ENCODE data around the gene ENTPD3. TPM values are rescaled to one million over a fixed set of nuclear protein-coding genes. Genes with fewer than 3 reads are reported as not detected.

ENTPD3 gene, protein sequence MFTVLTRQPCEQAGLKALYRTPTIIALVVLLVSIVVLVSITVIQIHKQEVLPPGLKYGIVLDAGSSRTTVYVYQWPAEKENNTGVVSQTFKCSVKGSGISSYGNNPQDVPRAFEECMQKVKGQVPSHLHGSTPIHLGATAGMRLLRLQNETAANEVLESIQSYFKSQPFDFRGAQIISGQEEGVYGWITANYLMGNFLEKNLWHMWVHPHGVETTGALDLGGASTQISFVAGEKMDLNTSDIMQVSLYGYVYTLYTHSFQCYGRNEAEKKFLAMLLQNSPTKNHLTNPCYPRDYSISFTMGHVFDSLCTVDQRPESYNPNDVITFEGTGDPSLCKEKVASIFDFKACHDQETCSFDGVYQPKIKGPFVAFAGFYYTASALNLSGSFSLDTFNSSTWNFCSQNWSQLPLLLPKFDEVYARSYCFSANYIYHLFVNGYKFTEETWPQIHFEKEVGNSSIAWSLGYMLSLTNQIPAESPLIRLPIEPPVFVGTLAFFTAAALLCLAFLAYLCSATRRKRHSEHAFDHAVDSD
- 1 to 10 TPM; 2.1 to 5.7 (median 2.7) TPM for polyA plus RNA-seq (ENCODE audit: insufficient read length in 4 of 4)

DNA sequence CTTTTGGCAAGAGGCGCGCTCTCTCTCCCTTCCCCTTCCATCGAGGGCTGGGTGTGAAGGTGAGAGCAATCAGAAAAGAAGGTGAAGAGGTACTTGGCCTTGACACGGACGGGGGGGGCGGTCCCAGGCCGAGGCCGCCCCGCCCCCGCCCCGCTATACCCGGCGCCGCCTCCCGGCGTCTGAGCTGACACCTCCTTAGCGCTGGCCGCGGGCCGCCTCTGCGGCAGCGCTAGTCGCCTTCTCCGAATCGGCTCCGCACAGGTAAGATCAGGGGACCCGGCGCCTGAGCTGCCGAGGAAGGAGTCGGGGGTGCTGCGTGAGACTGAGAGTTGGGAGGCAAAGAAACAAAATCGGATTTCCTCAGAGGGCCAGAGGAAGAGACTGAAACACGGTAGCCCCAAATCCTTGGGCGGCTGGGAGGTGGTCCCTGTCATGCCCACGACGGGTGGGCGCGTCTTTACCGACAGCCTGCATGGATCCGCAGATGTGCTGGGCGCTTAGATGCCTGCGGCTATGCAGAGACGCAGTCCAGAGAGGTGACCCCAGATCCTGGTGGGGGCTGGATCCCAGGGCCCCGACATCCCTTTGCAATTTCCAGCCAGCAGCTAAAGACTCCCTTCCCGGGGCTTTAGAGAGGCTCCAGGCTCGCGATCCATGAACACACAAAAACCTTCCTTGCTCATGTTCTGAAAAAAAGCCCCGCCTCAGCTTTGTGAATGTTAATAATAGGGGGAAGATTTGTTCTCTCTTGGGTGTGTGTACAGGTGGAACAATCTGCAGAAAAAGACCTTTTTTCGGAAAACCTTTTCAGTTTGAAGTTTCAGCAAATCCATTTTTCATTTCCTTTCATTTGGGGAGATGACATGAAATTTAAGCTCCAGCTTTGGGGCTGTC lies at the start of gene ENTPD3:
ENTPD3 (plus strand) TSS at position 184 of the 894 bp plus-strand sequence. CDS start 874 bp downstream, outside the sequence.
- DNase-seq (ENCODE audit: low read depth in 4 of 4, low spot score in 3 of 4): no peak

DNA sequence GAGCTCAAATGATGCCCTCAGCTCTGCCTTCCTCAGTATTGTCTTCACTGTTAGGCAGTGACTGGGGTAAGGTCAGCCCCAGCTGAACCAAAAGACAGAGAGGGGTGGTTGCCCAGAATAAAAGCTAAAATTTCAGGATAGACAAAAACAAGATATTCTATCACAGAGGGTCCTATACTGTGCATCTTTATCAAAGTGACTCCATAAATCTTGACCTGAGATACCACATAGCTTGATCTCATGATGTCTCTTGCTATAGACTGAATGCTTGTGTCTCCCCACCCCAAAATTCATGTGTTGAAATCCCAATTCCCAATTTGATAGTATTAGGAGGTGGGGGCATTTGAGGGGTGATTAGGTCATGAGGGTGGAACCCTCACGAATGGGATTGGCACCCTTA lies 47.1 kb upstream of the ENTPD3 start:
- no peak for DNase-seq (ENCODE audit: low read depth in 4 of 4, low spot score in 3 of 4)

DNA sequence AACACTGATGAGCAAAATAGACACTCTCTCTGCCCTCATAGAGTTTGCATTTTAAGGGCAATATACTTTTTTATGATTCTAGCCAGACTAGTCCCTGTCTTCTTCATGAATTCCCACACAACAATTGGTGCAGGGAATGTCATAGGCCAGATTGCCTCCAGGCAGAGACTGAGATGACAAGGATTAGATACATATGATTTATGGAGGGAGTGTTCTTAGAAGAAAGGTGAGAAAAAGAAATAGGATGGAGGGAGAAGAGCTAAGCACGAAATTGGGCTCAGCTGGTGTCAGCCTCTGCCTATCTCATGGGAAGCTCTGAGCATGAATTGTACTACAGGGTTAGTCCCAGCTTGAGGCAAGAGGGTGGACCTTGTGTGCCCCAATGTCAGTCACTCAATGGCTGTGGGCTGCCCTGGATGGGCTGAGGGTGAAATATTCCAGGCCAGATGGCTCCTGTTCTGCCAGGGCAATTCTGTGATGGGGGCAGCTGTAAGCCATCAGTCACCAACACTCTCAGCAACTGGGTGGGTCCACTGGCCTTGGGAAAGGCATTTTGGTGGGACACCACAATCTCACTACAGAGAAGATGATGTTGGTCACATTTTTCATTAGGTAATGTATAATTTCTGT lies 46.3 kb upstream of the ENTPD3 start:
- DNase-seq (ENCODE audit: low read depth in 4 of 4, low spot score in 3 of 4): no peak

DNA sequence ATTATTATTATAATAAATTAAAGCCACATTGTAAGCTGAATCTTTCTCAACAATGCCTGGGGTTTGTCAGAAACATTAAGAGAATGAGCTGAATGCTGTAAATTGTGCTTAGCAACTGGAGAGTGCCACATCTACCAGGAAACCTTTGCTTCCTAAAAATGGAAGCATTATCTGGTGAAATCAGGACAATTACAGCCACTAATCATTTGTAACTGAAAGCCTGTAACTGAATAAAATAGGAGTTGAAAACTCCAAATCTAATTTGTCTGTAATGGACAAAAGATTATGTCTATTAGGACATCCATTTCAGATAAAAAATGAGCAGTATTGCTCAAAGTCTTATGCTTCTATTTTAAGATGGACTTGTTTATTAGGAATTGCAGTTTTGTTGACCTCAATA lies 45.3 kb upstream of the ENTPD3 start:
- DNase-seq (ENCODE audit: low read depth in 4 of 4, low spot score in 3 of 4): no peak

DNA sequence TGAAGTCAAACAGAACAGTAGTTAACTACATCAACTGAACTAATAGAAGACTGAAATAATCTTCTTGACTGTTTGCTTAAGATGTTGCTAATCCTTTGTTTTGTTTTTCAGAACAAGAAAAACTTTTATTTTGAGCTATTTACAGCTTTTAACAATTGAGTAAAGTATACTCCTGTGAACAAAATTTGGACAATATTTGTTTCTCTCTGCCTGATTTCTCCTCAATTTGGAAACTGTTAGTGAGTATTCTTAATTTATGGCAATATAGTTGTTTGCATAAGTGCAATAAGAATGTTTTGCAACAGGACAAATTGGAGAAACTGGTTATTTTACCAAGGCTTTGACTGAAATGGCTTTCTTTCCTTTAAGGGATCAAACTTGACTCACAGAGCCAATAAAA lies 36.5 kb upstream of the ENTPD3 start:
- no peak for DNase-seq (ENCODE audit: low read depth in 4 of 4, low spot score in 3 of 4)

DNA sequence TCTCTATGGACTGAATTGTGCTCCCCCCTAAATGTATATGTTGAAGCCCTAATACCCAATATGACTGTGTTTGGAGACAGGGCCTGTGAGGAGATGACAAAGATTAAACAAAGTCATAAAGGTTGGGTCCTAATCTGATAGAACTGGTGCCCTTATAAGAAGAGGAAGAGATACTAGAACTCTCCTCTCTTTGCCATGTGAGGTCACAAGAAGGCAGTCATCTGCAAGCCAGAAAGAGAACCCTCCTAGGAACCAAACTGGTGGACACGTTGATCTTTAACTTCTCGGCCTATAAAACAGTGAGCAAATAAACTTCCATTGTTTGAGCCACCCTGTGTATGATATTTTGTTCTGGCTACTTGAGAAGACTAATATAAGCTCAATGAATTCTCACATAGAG lies 31.6 kb upstream of the ENTPD3 start:
- no peak for DNase-seq (ENCODE audit: low read depth in 4 of 4, low spot score in 3 of 4)

DNA sequence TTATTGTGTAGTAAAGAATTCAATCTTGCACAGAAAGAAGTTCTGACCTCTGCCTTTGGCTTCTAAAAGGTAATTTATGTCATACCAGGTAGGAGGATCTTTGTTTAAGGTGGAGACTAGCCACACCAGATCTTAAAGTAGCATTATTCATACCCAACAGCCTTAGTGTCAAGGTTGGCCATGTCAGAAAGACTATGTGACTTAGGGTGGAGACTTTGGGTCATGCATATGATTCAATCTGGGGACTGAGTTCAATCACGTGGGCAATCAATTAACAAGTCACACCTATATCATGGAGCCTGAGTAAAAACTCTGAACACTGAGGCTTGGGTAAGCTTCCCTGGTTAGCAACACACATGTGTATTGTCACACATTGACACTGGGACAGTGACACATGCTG lies 28.5 kb upstream of the ENTPD3 start:
- DNase-seq (ENCODE audit: low read depth in 4 of 4, low spot score in 3 of 4): no peak

DNA sequence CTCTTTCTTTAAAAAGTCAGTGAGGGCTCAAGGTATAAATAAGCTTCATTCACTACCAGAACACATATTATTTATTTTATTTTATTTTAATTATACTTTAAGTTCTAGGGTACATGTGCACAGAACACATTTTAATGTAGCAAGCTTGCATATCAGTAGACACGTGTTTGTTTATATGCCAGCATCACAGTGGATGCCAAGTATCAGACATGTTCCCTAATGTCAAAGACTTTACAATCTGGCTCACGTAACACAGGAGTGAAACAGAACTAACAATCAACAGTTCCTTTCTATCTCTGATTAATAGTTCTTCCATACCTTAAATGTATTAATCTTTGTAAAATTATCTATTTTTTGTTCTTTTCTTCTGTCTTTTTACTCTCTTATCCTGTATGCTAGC lies 23.3 kb upstream of the ENTPD3 start:
- DNase-seq (ENCODE audit: low read depth in 4 of 4, low spot score in 3 of 4): no peak

DNA sequence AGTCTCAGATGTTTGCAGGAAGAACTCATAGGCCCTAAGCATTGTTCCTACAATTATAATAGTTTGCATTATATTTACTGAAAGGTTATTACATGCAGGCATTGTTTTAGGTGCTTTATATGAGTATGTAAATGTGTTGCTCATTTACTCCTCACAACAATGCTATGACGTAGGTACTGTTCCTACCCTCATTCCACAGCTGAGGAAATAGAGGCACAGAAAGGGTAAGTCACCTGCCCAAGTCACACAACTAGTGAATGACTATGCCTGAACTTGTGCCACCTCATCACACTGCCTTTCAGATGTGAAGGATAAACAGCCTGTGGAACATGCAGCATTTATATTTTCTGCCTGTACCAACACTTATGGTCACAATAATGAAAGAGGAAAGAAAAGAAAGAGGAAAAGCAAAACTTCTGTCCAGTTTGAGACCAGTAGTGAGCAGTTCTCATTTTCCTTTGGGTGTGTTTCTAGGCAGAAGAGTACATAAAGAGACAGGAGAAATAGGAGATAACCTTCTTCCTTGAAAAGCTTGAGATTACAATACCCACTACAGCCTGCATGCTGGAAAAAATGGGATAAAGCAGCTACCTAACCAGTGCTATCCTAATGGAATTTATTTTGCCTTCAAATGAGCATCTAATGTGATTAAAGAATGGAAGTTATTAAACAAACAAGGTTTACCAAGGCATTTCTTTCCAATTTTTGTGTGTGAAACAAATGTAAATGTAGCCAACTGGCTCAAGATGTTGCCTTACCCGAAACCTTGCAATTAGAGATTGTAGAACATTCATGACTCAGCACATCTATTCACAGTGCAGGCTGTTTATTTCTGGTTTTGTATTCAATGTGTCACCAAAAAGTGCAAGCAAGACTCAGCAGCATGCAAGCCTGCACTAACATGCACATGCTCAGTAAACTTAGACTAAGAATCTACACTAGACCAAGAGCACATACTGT lies 20.5 kb upstream of the ENTPD3 start:
- no peak for DNase-seq (ENCODE audit: low read depth in 4 of 4, low spot score in 3 of 4)

DNA sequence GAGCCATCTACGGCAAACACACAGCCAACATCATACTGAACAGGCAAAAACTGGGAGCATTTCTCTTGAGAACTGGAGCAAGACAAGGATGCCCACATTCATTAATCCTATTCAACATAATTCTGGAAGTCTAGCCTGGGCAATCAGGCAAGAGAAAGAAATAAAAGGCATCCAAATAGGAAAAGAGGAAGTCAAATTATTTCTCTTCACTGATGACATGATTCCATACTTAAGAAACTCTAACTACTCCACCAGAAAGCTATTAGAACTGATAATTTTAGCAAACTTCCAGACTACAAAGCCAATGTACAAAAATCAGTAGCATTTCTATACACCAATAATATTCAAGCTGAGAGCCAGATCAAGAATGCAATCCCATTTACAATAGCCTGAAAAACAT lies 17.3 kb upstream of the ENTPD3 start:
- DNase-seq (ENCODE audit: low read depth in 4 of 4, low spot score in 3 of 4): no peak

DNA sequence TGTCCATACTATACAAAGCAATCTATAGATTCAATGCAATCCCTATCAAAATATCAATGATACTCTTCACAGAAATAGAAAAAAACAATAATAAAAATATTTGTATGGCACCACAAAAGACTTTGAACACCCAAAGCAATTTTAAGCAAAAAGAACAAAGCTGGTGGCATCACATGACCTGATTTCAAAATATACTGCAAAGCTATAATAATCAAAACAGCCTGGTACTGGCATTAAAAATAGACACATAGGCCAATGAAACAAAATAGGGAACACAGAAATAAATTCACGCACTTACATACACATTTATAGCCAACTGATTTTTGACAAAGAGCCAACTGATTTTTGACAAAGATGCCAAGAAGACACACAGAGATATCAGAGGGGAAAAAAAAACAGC lies 9.2 kb upstream of the ENTPD3 start:
- DNase-seq (ENCODE audit: low read depth in 4 of 4, low spot score in 3 of 4): no peak

DNA sequence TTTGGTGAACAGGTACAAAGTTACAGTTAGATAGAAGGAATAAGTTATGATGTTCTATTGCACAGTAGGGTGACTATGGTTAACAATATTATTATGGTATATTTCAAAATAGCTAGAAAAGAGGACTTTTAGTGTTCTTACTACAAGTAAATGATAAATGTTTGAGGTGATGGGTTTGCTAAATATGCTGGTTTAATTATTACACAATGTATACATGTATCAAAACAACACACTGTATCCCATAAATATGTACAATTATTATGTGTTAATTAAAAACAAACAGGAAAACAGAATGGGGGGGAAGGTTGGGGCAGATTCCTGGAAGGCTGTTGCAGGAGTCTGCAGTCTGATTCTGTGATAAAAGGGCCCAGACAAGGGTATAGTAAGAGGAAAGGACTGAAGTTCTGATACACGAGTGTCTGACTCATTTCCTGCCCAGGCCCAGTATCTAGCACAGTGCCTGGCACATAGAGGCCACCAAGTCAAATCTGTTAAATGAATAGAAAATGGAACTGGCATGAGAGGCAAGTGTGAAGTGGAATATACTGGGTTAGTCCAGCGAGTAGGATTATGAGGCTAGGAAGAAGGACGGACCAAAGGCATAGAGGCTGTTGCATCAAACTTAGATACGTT lies 7.2 kb upstream of the ENTPD3 start:
- DNase-seq (ENCODE audit: low read depth in 4 of 4, low spot score in 3 of 4): no peak

DNA sequence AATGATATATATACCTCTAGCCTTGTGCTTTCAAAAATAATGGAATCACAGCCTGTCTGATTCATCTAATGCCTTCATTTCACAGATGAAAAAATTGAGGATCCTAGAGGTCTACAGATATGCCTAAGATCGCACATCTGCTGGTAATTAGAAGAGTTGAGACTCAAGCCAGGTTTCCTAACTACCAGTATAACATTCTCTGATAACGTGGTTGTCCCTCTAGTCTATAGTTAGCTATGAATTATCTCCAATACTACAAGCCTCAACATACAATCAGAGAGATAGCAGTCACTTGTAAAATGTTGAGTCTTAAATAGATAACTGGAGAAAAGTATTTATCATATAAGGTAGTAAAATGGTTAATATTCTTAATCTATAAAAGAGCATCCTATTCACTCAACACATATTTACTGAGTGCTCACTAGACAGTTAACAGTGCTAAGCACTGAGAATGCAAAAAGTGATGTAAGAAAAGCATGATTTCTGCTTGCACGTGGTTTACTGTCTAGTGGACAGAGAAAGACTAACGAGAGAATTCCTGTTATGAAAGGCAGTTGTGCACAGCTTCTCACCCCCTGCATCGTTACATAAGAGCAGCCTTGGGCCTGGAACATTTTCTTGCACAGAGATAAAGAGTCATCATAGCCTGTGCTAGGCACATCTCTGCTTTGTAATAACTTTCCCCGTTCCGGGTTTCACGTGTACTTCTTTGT lies 4.9 kb upstream of the ENTPD3 start:
- no peak for DNase-seq (ENCODE audit: low read depth in 4 of 4, low spot score in 3 of 4)

DNA sequence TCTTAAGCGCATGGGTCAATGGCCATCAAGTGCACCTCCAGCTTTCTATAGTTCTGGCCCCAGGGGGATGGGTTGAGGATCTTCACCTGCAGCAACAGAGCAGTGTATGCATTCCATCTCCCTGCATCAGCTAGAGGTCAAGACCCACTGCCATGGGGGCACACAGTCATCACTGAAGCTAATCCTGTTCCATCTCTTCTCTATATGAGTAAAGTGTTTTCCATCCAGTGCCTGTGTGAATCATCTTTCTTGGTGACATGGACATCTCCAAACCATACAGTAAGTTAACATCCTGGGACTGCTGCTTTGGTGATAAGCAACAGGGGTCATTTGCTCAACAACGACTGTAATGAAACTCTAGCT lies 4.4 kb upstream of the ENTPD3 start:
- no peak for DNase-seq (ENCODE audit: low read depth in 4 of 4, low spot score in 3 of 4)

DNA sequence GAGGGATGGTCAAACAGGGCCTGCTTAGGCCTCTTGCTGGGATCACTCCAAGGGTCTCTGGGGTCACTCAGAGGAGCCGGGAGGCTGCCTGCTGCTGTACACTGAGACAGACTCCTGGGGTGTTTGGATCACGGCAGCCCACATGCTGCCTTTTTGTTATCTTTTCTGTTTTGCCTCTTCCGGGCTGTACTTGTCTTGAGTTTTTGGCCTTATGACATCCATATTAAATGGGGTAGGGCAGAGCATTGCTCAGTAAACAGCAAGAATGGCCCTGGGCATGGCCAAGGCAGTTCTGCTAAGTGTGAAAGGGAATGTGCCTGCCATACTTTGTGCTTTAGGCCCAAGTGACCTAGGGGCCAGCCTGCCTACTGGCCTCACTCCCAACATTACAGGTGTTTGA lies 771 bp upstream of the ENTPD3 start:
- no peak for DNase-seq (ENCODE audit: low read depth in 4 of 4, low spot score in 3 of 4)

DNA sequence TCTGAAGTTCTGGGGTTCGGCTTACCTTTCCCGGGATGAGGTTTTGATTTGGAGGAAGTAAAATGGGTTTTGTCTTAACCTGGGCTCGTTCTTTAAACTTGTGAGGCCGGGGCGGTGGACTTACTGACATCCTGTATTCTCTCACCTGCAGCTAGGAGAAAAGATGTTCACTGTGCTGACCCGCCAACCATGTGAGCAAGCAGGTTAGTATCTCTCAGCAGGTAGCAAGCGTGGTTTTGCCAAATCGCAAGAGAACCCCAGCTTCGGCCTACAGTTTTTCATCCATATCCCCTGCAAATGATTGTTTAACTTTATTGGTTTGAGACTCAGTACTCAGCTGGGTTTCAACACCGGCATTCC lies 891 bp downstream of the ENTPD3 start:
- DNase-seq (ENCODE audit: low read depth in 4 of 4, low spot score in 3 of 4): no peak

DNA sequence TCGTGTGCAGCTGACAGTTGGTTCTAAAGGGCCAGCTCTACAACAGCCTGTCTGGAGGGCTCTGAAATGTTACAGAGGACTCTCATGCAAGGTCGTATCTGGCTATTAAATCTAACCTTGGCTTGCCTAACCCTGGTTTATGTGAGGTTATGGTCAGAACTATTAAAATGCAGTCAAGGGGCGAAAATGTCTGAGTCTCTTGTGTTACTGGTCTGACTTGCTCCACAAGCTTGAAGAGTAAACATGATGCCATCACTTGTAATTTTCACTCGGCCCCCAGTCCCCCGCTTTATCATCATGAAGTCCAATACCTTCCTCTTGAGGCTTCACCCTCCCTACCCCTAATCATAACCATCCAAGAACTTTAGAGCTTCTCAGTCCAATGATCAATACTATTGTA lies 9.4 kb downstream of the ENTPD3 start:
- DNase-seq (ENCODE audit: low read depth in 4 of 4, low spot score in 3 of 4): no peak

DNA sequence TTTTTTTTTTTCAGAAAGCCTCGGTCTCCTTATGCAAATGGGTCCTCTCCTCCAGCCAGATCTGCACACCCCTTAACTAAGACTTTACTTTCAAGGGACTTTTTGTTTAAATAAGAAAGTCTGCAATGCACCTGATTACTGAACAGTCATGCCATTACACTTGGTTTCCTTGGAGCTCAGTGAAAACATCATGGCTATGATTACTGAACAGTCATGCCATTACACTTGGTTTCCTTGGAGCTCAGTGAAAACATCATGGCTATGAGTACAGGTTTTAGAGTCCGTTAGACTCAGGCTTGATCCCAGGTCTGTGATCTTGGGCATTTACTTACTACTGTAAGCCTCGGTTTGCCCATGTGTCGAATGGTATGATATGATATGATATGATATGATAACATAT lies 10.1 kb downstream of the ENTPD3 start:
- DNase-seq (ENCODE audit: low read depth in 4 of 4, low spot score in 3 of 4): no peak

DNA sequence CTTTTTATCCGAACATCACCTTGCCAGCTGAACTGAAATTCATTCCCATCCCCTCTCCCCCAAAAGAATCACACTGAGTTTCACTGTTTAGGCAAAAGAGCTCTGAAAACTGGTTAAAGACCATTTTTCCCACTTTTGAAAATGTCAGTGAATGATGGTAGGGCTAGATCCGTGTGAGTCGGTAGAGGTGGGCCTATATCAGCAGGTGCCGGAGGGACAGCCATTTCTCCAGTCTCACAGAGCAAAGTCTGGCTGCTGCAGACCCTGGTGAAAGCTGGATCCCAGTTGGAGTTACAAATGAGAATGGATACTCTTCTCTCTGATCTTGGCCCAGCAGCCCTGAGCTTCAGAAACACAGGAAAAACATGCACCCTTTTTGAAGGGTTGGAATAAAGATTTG lies 10.9 kb downstream of the ENTPD3 start:
- no peak for DNase-seq (ENCODE audit: low read depth in 4 of 4, low spot score in 3 of 4)
